Duodenal mucosa (tissue), 2 donors: Measurements from ENCODE around the gene SLC24A3.

Experiments
- H3K27ac ChIP-seq: one replicate; pipeline ENCODE4 v1.7.0; 2013; ENCODE audit warnings: low read depth, low read length
- H3K27me3 ChIP-seq, 2 donors: one replicate each; pipeline ENCODE4 v1.7.0; 2013; ENCODE audit warnings: low read length in 2 of 2, control low read depth in 1 of 2; ENCODE audit not compliant: insufficient read depth in 2 of 2, control insufficient read depth in 1 of 2
- H3K36me3 ChIP-seq, 2 donors: one replicate each; pipeline ENCODE4 v1.7.0; 2013; ENCODE audit warnings: low read length in 2 of 2, control low read depth in 1 of 2; ENCODE audit not compliant: insufficient read depth in 2 of 2, control insufficient read depth in 1 of 2
- H3K4me1 ChIP-seq, 2 donors: one replicate each; pipeline ENCODE4 v1.7.0; 2013; ENCODE audit warnings: low read length in 2 of 2, control low read depth in 1 of 2; ENCODE audit not compliant: insufficient read depth in 2 of 2, control insufficient read depth in 1 of 2
- H3K4me3 ChIP-seq, 2 donors: one replicate each; pipeline ENCODE4 v1.7.0; 2013; ENCODE audit warnings: low read length in 2 of 2, low read depth in 1 of 2
- H3K9ac ChIP-seq, 2 donors: one replicate each; pipeline ENCODE4 v1.7.0; 2013; ENCODE audit warnings: low read length in 2 of 2, low read depth in 1 of 2
- H3K9me3 ChIP-seq, 2 donors: one replicate each; pipeline ENCODE4 v1.7.0; 2013; ENCODE audit warnings: low read length in 2 of 2, control low read depth in 1 of 2; ENCODE audit not compliant: control insufficient read depth in 1 of 2

SLC24A3 gene

GRCh38 chr20:19426356-19426755 lies 213.9 kb downstream of the SLC24A3 start:
- H3K9ac ChIP-seq = no peak overlapping the region
- H3K36me3 ChIP-seq = no peaks in the 10 kb centered on the region
- no peaks in the 10 kb centered on the region for H3K27me3 ChIP-seq
- no peaks in the 10 kb centered on the region for H3K4me1 ChIP-seq
- no peak overlapping the region for H3K4me3 ChIP-seq
- H3K9me3 ChIP-seq = no peaks in the 10 kb centered on the region
- H3K27ac ChIP-seq = no peak overlapping the region

- Histone ChIP-seq H3K27me3 (no peaks in the 10 kb centered on the region), H3K9ac (no peak overlapping the region), H3K27ac (no peak overlapping the region), H3K4me1 (no peaks in the 10 kb centered on the region), H3K36me3 (no peaks in the 10 kb centered on the region), H3K4me3 (no peak overlapping the region), H3K9me3 (no peaks in the 10 kb centered on the region)
Measured at GRCh38 chr20:19427480-19427879, 215.0 kb downstream of the SLC24A3 start.

- Histone ChIP-seq H3K9ac (no peak overlapping the region), H3K27ac (no peak overlapping the region), H3K27me3 (no peaks in the 10 kb centered on the region), H3K9me3 (no peaks in the 10 kb centered on the region), H3K36me3 (no peaks in the 10 kb centered on the region), H3K4me3 (no peak overlapping the region), H3K4me1 (no peaks in the 10 kb centered on the region)
Measured at GRCh38 chr20:19427913-19428312, 215.5 kb downstream of the SLC24A3 start.

- Histone ChIP-seq H3K4me3 (no peak overlapping the region), H3K27me3 (no peaks in the 10 kb centered on the region), H3K9me3 (no peaks in the 10 kb centered on the region), H3K27ac (no peak overlapping the region), H3K9ac (no peak overlapping the region), H3K36me3 (no peaks in the 10 kb centered on the region), H3K4me1 (no peaks in the 10 kb centered on the region)
Measured at GRCh38 chr20:19428324-19428723, 215.9 kb downstream of the SLC24A3 start.

GRCh38 chr20:19429538-19429937 lies 217.1 kb downstream of the SLC24A3 start:
- Histone ChIP-seq H3K36me3 (no peaks in the 10 kb centered on the region), H3K9ac (no peak overlapping the region), H3K27me3 (no peaks in the 10 kb centered on the region), H3K27ac (no peak overlapping the region), H3K4me3 (no peak overlapping the region), H3K4me1 (no peaks in the 10 kb centered on the region), H3K9me3 (no peaks in the 10 kb centered on the region)

- Histone ChIP-seq H3K9me3 (no peaks in the 10 kb centered on the region), H3K27ac (no peak overlapping the region), H3K4me3 (no peak overlapping the region)
Measured at GRCh38 chr20:19430641-19431315, 218.3 kb downstream of the SLC24A3 start.

GRCh38 chr20:19431316-19431700 lies 218.9 kb downstream of the SLC24A3 start:
- Histone ChIP-seq H3K4me3 (no peak overlapping the region), H3K4me1 (no peaks in the 10 kb centered on the region), H3K9me3 (no peaks in the 10 kb centered on the region), H3K27me3 (no peaks in the 10 kb centered on the region), H3K9ac (no peak overlapping the region), H3K27ac (no peak overlapping the region), H3K36me3 (no peaks in the 10 kb centered on the region)

More at GRCh38 chr20:19430641-19431315, 218.3 kb downstream of the SLC24A3 start:
- Histone ChIP-seq H3K4me1 (no peaks in the 10 kb centered on the region), H3K36me3 (no peaks in the 10 kb centered on the region), H3K9ac (no peak overlapping the region), H3K27me3 (no peaks in the 10 kb centered on the region)

- Histone ChIP-seq H3K9ac (no peak overlapping the region), H3K27ac (no peak overlapping the region), H3K4me3 (no peak overlapping the region)
Measured at GRCh38 chr20:19431906-19432305, 219.5 kb downstream of the SLC24A3 start.

GRCh38 chr20:19433371-19434350 lies 221.2 kb downstream of the SLC24A3 start:
- Histone ChIP-seq H3K36me3 (no peaks in the 10 kb centered on the region), H3K9ac (no peak overlapping the region), H3K9me3 (no peaks in the 10 kb centered on the region), H3K4me3 (no peak overlapping the region), H3K27me3 (no peaks in the 10 kb centered on the region), H3K4me1 (no peaks in the 10 kb centered on the region), H3K27ac (no peak overlapping the region)

More at GRCh38 chr20:19431906-19432305, 219.5 kb downstream of the SLC24A3 start:
- Histone ChIP-seq H3K4me1 (no peaks in the 10 kb centered on the region), H3K9me3 (no peaks in the 10 kb centered on the region), H3K27me3 (no peaks in the 10 kb centered on the region), H3K36me3 (no peaks in the 10 kb centered on the region)

GRCh38 chr20:19435316-19435715 lies 222.9 kb downstream of the SLC24A3 start:
- Histone ChIP-seq H3K9ac (no peak overlapping the region), H3K9me3 (no peaks in the 10 kb centered on the region), H3K4me1 (no peaks in the 10 kb centered on the region), H3K36me3 (no peaks in the 10 kb centered on the region), H3K4me3 (no peak overlapping the region), H3K27me3 (no peaks in the 10 kb centered on the region), H3K27ac (no peak overlapping the region)
